ENCODE measurements around the gene SPDYC. TPM values are rescaled to one million over a fixed set of nuclear protein-coding genes. Genes with fewer than 3 reads are reported as not detected.

SPDYC gene
- total and polyA plus RNA-seq, 9 of the 15 experiments (the other 6 are each of a cell fraction or from before 2014, with no cell fraction given), result 4.4 to 18.8 (median 9.2) TPM

GRCh38 chr11:65133724-65134123 lies 36.3 kb upstream of the SPDYC start:
- H4K20me1 ChIP-seq (replicated peaks; ENCODE audit: control insufficient read depth, insufficient read depth, low read length), result peaks cover 8% of the 10 kb centered on the region; the same call in 1 of the 2 replicates
- H3K4me3 ChIP-seq, result peak overlapping the region; percentile 96
- WGBS (ENCODE audit: insufficient coverage, low coverage, missing lambda C conversion rate), result under 1% methylated on average over 20 of the region's 20 CpGs
- peaks cover 4% of the 10 kb centered on the region for H3K9me1 ChIP-seq (ENCODE audit: control insufficient read depth, insufficient read depth, low read length)
- no peaks in the 10 kb centered on the region for H3K9me3 ChIP-seq (replicated peaks; ENCODE audit: control insufficient read depth, insufficient read depth, low read depth, low read length)
- ChIA-PET POLR2A (interaction anchor here (0.7 to 8.4 kb wide), 10 partner anchors 13 to 365 kb away, joined by 3 to 182 read pairs (median 14); partner anchors contain the start of genes CAPN1, FAU, MALAT1 and MRPL49), CTCF (ENCODE audit: low intra/inter-chr PET ratio) (no interaction called here)
- DNase-seq (ENCODE audit: extremely low read depth in 1 of 4, low spot score in 3 of 4) (no peak), ATAC-seq (no peak), FAIRE-seq (peak; percentile 6)
- peaks cover 21 to 49% of the 10 kb centered on the region in 2 experiments; a peak in 4 of 5 replicates for H3K4me1 ChIP-seq (replicated peaks in 1 of 2; ENCODE audit: control insufficient read depth in 2 of 2, insufficient read depth in 2 of 2, low read length in 2 of 2)
- H2AFZ ChIP-seq (ENCODE audit: low read depth, low read length), result peak overlapping the region; percentile 94; the same call in 1 of the 2 replicates
- no peaks in the 10 kb centered on the region; a peak in 1 of 5 replicates for H3K27me3 ChIP-seq (ENCODE audit: control insufficient read depth in 2 of 2, insufficient read depth in 2 of 2, low read length in 2 of 2)
- intact Hi-C loops (cut with micrococcal nuclease) (loop anchor here (2.0 kb wide), 2 partner anchors 35 to 47 kb away; partner anchors contain the start of gene CAPN1), in situ Hi-C loops (cut with MboI) (no loop called here)
- peak overlapping the region; percentile 98 for H3K4me2 ChIP-seq (ENCODE audit: insufficient read depth, low read length)
- H3K27ac ChIP-seq (ENCODE audit: extremely low read depth, low read depth, low read length), result peak overlapping the region; percentile 98
- BruUV-seq (replicated peaks), result no TSS peak
- H3K79me2 ChIP-seq (ENCODE audit: control insufficient read depth, insufficient read depth, low read length), result peaks cover 41% of the 10 kb centered on the region
- H3K9ac ChIP-seq (ENCODE audit: insufficient read depth in 1 of 2, low read depth in 2 of 2, low read length in 2 of 2), result peak overlapping the region; percentile 98 to 99
- TF ChIP-seq KAT7 (CRISPR knock-in tag; IDR thresholded peaks at IDR 0.05; ENCODE audit: borderline replicate concordance) (0 out of 2 replicates have a peak, but pooled peaks have one; percentile 8), TCF15 (CRISPR knock-in tag; IDR thresholded peaks at IDR 0.05) (0 out of 2 replicates have a peak, but pooled peaks have one; percentile 56), RFX1 (IDR thresholded peaks at IDR 0.05) (no peak), CREB3 (tag; conservative IDR thresholded peaks at IDR 0.05; ENCODE audit: low read depth) (no peak), CHD1 (IDR thresholded peaks at IDR 0.05; ENCODE audit: low read length) (peak; percentile 55), ZZZ3 (IDR thresholded peaks at IDR 0.05) (no peak), ZNF224 (CRISPR knock-in tag; IDR thresholded peaks at IDR 0.05) (0 out of 2 replicates have a peak, but pooled peaks have one; percentile 13), CEBPG (CRISPR knock-in tag; IDR thresholded peaks at IDR 0.05) (peak; percentile 18; the same call in 1 of the 2 replicates), CEBPG (tag; conservative IDR thresholded peaks at IDR 0.05 in 1 of 2, IDR thresholded peaks at IDR 0.05 in 1 of 2) (no peak)
- peaks cover 43% of the 10 kb centered on the region for H3K36me3 ChIP-seq (ENCODE audit: control insufficient read depth, insufficient read depth, low read length)
